OCI-LY7 (cell line): ENCODE measurements around the gene LRBA. TPM values are rescaled to one million over a fixed set of nuclear protein-coding genes. Genes with fewer than 3 reads are reported as not detected.

ENCODE experiments used
- BruUV-seq: library from RNA; stranded (reverse); fragments of 400-500 nt; replicated peaks from 2 replicates; lab custom pipeline; 2021; lab: Mats Ljungman, UMichigan
- CTCF ChIA-PET: fragments of 300-600 bp; sonication (Branson Sonifier 250); formaldehyde crosslinking; loops from one replicate; lab custom pipeline; 2022; ENCODE audit warnings: antibody characterized with exemption; ENCODE audit not compliant: unreplicated experiment; lab: Charles Lee
- POLR2A ChIA-PET: fragments of 300-600 bp; sonication (Branson Sonifier 250); formaldehyde crosslinking; loops from one replicate; lab custom pipeline; 2022; ENCODE audit warnings: antibody characterized with exemption; lab: Charles Lee
- DNase-seq: peaks from one replicate; pipeline ENCODE4 v3.0.0-alpha.2; 2015; ENCODE audit warnings: low spot score
- H2AFZ ChIP-seq: fragments of 200-600 bp; sonication (generic), shearing (Covaris generic); 2 replicates; pipeline ENCODE4 v1.6.1; 2014; ENCODE audit warnings: mild to moderate bottlenecking, antibody characterized with exemption, low read length, moderate library complexity
- H3K27ac ChIP-seq: fragments of 200-600 bp; sonication (generic); 2 replicates; pipeline ENCODE4 v1.5.1; 2014; ENCODE audit warnings: mixed run types, low read depth, mild to moderate bottlenecking, moderate library complexity, low read length, inconsistent platforms; ENCODE audit not compliant: poor library complexity, severe bottlenecking
- H3K36me3 ChIP-seq: fragments of 200-600 bp; sonication (generic); 2 replicates; pipeline ENCODE4 v1.6.1; 2014; ENCODE audit warnings: mild to moderate bottlenecking, antibody characterized with exemption, low read length, moderate library complexity, mixed read lengths; ENCODE audit not compliant: insufficient read depth
- H3K4me1 ChIP-seq: fragments of 200-600 bp; sonication (generic); 2 replicates; pipeline ENCODE4 v1.5.1; 2014; ENCODE audit warnings: mild to moderate bottlenecking, low read length; ENCODE audit not compliant: insufficient read depth, poor library complexity, severe bottlenecking
- H3K4me2 ChIP-seq: fragments of 200-600 bp; sonication (generic); 2 replicates; pipeline ENCODE4 v1.6.1; 2014; ENCODE audit warnings: mild to moderate bottlenecking, low read length
- H3K4me3 ChIP-seq: fragments of 200-600 bp; sonication (generic); 2 replicates; pipeline ENCODE4 v1.5.1; 2014; ENCODE audit warnings: mild to moderate bottlenecking, low read depth, low read length; ENCODE audit not compliant: poor library complexity, severe bottlenecking
- H3K79me2 ChIP-seq: fragments of 200-600 bp; sonication (generic); 2 replicates; pipeline ENCODE4 v1.6.1; 2016; ENCODE audit warnings: low read depth, mild to moderate bottlenecking, low read length, moderate library complexity, mixed read lengths; ENCODE audit not compliant: insufficient read depth
- H3K9me2 ChIP-seq: fragments of 200-600 bp; sonication (generic); 2 replicates; pipeline ENCODE4 v1.6.1; 2016; ENCODE audit warnings: mild to moderate bottlenecking, low read length, mixed read lengths; ENCODE audit not compliant: insufficient read depth
- H3K9me3 ChIP-seq: fragments of 200-600 bp; sonication (generic); 2 replicates; pipeline ENCODE4 v1.6.1; 2014; ENCODE audit warnings: mild to moderate bottlenecking, mixed run types, low read length, mixed read lengths
- H4K20me1 ChIP-seq: fragments of 200-600 bp; sonication (generic); 2 replicates; pipeline ENCODE4 v1.6.1; 2014; ENCODE audit warnings: mild to moderate bottlenecking, antibody characterized with exemption, low read length, moderate library complexity, mixed read lengths; ENCODE audit not compliant: insufficient read depth
- CTCF ChIP-seq: fragments of 200-600 bp; sonication (generic); conservative IDR thresholded peaks from 2 replicates; pipeline ENCODE4 v1.5.1; 2014; ENCODE audit warnings: mild to moderate bottlenecking, antibody characterized with exemption, low read length, moderate library complexity, mixed read lengths
- EZH2phosphoT487 ChIP-seq: fragments of 200-600 bp; sonication (generic); IDR thresholded peaks from 2 replicates; pipeline ENCODE4 v1.6.1; 2018; ENCODE audit warnings: low read depth, borderline replicate concordance, mild to moderate bottlenecking, mixed run types, antibody characterized with exemption, low read length, moderate library complexity, mixed read lengths
- intact Hi-C: fragments of 100-400 bp; cut with micrococcal nuclease; formaldehyde crosslinking; loops from one replicate; pipeline ENCODE4 v1.10.0; 2022; ENCODE audit not compliant: unreplicated experiment
- total RNA-seq, 2 experiments: library from RNA; depleted of rRNA in 1 of 2; stranded (reverse); fragments of >200 nt in 1 of 2; shearing (Covaris generic) in 1 of 2; gene quantifications; 2 replicates each; pipeline ENCODE4 v1.2.3, GENCODE V29; 2014 to 2022

LRBA gene
- total RNA-seq, 2 experiments from 2014 or later, result 60.4 to 66.7 TPM

GRCh38 chr4:150381609-150382008 is 633.5 kb downstream of the LRBA start:
- TF ChIP-seq EZH2phosphoT487 (no peak), CTCF (no peak)
- Histone ChIP-seq H3K36me3 (no peaks in the 10 kb centered on the region), H3K9me2 (no peaks in the 10 kb centered on the region), H3K4me1 (no peaks in the 10 kb centered on the region), H3K79me2 (no peaks in the 10 kb centered on the region), H3K9me3 (no peaks in the 10 kb centered on the region), H3K4me2 (no peak overlapping the region), H3K27ac (no peak overlapping the region), H4K20me1 (no peaks in the 10 kb centered on the region), H3K4me3 (no peak overlapping the region), H2AFZ (no peak overlapping the region)
- BruUV-seq, result no TSS peak
- no peak for DNase-seq
- ChIA-PET POLR2A (no interaction called here), CTCF (no interaction called here)
- intact Hi-C loops, result no loop called here

- Histone ChIP-seq H3K36me3 (no peaks in the 10 kb centered on the region), H3K4me1 (no peaks in the 10 kb centered on the region), H2AFZ (no peak overlapping the region), H3K9me2 (no peaks in the 10 kb centered on the region), H3K27ac (no peak overlapping the region), H3K4me2 (no peak overlapping the region), H3K79me2 (no peaks in the 10 kb centered on the region), H3K9me3 (no peaks in the 10 kb centered on the region), H4K20me1 (no peaks in the 10 kb centered on the region), H3K4me3 (no peak overlapping the region)
- no peak for DNase-seq
- ChIA-PET POLR2A (no interaction called here), CTCF (no interaction called here)
- no TSS peak for BruUV-seq
- intact Hi-C loops, result no loop called here
- TF ChIP-seq EZH2phosphoT487, result no peak
- no peak for TF ChIP-seq CTCF
Observed at GRCh38 chr4:150381036-150381435, 634.0 kb downstream of the LRBA start.

GRCh38 chr4:150379454-150379853 is 635.6 kb downstream of the LRBA start:
- Histone ChIP-seq H3K79me2 (no peaks in the 10 kb centered on the region), H3K9me3 (no peaks in the 10 kb centered on the region), H3K36me3 (no peaks in the 10 kb centered on the region), H2AFZ (no peak overlapping the region), H4K20me1 (no peaks in the 10 kb centered on the region), H3K27ac (no peak overlapping the region), H3K4me2 (no peak overlapping the region), H3K4me1 (no peaks in the 10 kb centered on the region), H3K9me2 (no peaks in the 10 kb centered on the region), H3K4me3 (no peak overlapping the region)
- POLR2A ChIA-PET, result interaction anchor here (1.1 kb wide), 1 partner anchor 396 kb away, joined by 4 read pairs; no protein-coding TSS in a partner anchor
- CTCF ChIA-PET, result no interaction called here
- DNase-seq, result no peak
- TF ChIP-seq EZH2phosphoT487, result no peak
- no peak for TF ChIP-seq CTCF
- no TSS peak for BruUV-seq
- intact Hi-C loops, result no loop called here
